Fibroblast of skin of left quadriceps (primary cell): ENCODE measurements around the gene PPP2R3B.
"Not testable (repeated sequence)": the region's sequence is repeated elsewhere in the genome, so short reads cannot be mapped to it uniquely, and the experiment has no call there.

Experiments used
- DNase-seq, 2 experiments: peaks; one replicate each; pipeline ENCODE4 v3.0.0-alpha.2; 2013; ENCODE audit warnings: low read depth in 2 of 2

PPP2R3B gene

DNA sequence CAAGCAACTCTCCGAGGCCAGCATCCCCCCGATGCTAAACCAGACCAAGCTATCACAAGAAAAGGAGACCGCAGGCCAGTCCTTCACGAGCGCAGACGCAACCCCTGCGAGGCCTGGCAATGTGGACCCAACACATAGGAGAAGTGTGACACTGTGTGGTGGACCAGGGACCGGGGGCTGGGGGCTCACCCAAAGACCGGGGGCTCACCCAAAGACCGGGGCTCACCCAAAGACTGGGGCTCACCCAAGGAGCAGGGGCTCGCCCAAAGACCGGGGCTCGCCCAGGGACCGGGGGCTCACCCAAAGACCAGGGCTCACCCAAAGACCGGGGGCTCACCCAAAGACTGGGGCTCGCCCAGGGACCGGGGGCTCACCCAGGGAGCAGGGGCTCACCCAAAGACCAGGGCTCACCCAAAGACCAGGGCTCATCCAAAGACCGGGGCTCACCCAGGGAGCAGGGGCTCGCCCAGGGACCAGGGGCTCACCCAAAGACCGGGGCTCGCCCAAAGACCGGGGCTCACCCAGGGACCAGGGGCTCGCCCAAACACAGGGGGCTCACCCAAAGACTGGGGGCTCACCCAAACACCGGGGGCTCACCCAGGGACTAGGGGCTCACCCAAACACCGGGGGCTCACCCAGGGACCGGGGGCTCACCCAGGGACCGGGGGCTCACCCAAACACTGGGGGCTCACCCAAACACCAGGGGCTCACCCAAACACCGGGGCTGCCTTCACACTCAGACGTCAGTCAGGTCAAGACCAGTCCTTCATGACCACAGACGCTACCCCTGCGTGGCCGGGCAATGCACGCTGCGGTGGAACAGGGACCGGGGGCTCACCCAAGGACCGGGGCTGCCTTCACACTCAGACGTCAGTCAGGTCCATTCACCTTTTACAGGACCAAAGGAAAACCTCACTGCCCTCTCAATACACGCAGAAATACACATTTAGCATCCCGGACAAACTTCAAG is 32.9 kb downstream of the PPP2R3B start:
- no peak for DNase-seq

DNA sequence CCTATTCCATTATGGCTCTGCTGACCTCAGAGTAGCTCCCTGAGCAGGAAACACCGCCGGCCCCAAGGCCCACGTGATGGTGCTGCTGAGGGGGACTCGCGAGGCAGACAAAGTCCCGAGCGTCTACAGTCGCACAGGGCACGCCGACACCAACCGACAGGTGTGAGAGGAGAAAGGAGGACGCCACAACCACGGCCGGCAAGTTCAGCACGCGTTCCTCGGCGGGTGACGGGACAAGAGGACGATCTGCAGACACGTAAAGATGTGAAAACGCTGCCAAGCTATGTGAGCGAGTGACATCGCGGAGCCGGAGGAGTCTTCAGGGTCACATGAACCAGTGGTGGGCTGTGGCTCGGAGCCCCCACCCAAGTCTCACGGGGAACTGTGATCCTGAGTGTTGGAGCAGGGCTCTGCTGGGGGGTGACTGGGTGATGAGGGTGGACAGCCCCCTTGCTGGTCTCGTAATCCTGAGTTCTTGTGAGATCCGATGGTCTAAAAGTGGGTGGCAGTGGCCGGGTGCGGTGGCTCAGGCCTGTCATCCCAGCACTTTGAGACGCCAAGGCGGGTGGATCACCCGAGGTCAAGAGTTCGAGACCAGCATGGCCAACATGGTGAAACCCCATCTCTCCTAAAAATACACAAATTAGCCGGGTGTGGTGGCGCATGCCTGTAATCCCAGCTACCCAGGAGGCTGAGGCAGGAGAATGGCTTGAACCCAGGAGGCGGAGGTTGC is 34.0 kb downstream of the PPP2R3B start:
- DNase-seq: no peak

DNA sequence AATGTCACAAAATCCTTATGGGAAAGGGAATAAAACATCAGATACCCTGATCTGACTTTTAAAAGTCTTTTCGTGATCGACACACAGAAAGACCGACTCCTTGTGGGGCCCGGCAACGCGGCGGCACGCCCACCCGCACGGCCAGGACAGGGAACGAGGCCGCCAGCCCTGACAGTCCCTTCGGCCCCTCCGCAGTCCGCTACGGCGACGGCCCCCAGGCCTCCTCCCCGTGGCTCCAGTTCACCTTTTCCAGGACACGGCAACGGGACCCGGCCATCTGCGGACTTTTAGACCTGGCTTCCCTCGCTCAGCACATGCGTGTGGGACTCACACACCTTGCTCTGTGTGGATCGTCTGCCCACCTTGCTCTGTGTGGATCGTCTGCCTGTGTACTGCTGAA is 34.5 kb downstream of the PPP2R3B start:
- no peak for DNase-seq

DNA sequence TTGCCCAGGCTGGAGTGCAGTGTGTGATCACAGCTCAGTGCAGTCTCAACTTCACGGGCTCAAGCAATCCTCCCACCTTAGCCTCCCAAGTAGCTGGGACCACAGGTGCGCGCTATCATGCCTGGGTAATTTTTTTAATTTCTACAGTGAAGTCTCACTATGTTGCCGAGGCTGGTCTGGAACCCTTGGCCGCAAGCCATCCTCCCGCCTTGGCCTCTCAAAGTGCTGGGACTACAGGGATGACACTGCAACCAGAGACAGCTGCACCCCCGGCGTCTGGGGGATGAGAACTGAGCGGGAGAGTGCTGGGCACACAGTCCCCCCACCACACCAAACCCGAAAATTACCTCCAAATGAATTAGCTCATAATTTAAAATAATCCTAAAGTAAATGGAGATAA is 35.0 kb downstream of the PPP2R3B start:
- DNase-seq: no peak

DNA sequence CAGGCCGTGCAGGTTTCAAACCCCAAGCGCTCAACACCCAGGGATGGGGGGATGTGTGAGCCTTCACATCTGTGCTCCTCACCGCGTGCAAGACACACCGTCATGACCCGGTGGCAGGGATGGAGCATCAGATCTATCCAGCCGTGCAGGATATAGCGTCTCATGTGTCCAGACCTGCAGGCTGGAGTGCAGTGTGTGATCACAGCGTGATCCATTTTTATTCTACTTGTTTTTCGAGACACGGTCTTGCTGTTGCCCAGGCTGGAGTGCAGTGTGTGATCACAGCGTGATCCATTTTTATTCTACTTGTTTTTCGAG is 35.4 kb downstream of the PPP2R3B start:
- DNase-seq: not testable (repeated sequence)

DNA sequence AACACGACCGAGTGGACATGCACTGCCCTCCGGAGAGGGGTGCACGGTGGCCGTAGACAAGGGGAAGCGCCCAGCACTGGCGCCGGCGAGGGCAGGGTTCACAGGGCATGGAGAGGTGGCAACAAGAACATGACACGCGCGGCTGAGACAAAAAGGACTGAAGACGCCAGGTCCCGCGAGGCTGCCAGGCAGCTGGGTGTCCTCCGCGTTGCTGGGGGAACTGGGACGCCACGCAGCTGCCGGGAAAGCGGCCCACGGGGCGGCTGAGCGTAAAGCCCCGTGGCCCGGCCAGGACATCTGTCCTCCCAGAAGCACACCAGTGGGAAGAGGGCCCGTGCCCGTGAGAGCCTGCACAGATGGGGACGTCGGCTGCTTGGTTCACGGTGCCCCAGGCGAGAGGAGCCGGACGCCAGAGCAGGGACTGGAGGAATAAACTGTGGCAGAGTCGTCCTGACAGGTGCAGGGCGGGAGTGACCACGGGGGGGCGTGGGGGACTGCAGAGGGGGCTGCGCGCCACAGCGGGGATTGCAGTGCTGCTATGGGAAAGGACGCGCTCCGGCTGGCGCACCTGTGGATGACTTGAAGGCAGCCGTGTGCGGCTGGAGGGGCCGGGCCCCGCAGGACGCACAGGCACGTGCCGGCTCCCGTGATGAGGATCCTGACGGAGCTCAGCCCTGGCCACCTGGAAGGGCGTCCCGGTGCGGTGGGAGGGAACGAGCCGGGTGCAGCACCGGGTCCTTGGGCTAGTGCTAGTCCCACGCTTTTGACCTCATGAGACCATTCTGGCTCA is 36.0 kb downstream of the PPP2R3B start:
- DNase-seq: no peak

DNA sequence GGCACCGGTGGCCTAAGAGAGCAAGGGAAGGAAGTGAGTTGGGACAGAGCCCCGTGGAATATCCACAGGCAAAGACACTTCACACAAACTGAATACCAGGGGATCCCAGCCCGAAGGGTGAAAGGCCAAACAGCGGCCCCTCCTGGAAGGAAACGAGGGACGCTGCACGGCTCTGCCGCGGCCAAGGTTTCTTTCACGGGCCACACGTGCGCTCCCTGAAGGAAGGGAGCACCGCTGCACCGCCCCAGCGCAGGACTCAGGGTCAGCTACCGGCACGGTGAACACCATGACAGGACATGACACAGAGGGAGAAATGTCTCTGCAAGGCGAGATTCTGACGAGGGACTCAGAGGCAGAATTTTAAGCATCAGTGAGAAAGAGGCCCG is 36.6 kb downstream of the PPP2R3B start:
- no peak for DNase-seq

DNA sequence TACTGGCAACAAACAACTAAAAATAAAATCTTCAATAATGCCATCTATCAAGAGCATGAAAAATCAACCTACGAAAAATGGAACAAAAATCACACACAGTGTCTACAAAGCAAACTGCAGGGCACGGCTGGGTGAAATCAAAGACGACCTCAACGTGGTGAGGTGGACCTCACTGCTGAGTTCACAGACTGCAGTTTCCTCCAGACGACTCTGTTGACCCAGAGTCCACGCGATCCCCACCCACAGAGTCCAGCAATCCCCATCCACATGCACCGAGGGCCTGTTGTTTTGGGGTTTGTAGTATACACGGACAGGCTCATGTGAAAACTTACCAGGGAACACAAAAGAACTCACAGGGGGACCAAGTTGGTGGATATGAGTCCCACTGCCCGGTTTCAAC is 37.0 kb downstream of the PPP2R3B start:
- no peak for DNase-seq

DNA sequence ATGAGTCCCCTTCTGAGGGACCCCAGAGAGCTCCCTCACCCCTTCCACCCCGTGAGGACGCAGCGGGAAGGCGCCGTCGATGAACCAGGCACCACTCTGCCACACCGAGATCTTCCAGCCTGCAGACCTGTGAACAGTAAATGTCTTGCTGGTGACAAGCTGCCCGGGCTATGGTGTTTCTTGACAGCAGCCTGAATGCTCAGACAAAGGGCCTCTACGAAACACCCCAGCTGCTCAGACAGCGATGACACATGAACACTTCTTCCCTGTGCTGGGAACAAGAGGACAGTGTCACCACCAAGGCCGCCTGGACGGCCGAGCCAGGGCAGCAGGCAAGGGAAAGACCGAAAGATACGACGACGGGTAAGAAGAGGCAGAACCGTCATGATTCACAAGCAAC is 37.5 kb downstream of the PPP2R3B start:
- DNase-seq: no peak

DNA sequence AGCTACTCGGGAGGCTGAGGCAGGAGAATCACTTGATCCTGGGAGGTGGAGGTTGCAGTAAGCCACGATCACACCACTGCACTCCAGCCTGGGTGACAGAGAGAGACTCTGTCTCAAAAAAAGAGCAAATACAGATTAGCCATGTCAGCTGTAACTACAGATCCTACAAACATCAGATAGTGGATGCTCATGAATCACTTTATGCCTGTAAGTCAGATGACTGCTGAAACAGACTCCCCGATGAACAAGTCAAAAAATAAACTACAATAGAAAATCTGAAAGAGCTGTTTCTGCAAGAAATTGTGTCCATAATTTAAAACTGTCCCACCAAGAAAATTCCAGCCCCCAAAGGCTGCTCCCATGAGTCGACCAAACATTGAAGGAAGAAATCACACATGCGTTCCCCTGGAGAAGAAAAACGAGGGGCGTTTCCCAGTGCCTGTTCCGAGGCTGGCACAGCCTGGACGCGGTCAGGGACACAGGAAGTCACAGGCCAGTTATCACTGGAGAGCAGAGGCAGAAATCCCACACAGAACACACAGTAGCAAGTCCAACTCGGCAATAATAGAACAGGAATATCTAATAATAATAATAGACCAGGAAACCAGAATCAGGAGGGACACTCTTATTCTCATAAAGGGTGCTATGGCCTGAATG is 38.1 kb downstream of the PPP2R3B start:
- no peak for DNase-seq

DNA sequence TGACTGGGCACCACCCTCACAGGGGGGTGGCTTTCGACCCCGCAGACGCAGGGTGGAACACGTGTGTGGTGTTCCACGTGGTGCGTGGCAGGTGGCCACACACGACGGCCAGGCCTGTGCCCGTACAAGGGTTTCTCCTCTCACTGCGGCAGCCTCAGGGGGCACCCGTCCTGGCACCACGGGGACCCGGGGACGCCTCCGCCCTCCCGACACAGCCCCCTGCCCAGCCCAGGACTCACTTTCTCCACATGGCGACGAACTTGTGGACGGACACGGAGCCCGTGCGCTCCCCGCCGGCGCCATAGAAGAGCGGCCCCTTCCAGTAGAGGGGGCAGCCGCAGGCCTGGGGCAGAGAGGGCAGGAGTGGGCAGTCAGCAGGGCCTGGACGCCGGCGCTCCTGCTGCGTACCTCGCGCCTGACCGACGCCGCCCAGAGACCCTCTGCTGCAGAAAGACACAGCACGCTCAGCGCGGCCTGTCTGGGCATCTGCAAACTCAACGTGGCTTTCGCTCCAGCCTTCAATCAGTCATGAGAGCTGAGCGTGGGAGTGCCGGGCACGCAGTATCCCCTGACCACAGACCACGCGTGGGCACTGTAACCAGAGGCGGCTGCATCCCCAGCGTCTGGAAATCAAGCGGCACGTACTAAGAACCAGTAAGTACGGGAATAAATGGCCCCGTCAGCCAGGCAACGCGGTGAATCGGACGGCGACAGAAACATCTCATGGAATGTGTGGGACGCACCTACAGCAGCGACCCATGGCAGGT is 39.2 kb downstream of the PPP2R3B start:
- DNase-seq: no peak

DNA sequence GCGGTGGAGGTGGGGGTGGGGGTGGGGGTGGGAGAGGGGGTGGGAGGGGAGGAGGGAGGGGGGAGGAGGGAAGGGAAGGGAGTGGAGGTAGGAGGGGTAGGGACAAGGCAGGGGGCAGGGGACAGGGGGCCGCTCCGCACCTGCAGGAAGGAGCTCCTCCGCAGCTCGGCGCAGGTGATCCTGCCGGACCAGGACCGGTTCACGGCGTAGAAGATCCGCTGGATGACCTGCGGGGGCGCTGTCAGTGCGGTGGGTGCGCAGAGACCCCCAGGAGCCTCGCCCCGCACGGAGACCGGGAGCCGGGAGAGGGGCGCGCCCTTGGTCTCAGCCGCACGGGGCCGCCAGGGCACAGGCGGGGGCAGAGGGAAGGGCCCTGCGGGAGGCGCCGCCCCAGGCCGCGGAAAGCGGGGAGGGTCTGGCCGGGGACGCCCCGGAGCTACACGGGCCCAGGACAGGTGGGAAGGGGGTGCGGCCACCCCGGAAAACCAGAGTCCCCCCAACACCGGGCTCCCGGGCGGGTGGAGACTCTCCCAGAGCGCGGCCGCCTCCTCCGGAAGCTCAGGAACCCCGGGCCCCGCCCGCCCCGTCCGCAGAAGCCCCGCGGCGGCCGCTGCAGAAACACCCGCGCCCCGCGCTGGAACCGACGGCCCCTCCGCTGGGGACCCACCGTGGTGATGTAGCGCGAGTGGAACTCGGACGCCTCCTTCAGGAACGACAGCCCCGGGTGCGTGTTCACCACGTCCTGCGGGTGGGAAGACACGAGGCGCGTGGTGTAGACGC is 40.5 kb downstream of the PPP2R3B start:
- DNase-seq: no peak

DNA sequence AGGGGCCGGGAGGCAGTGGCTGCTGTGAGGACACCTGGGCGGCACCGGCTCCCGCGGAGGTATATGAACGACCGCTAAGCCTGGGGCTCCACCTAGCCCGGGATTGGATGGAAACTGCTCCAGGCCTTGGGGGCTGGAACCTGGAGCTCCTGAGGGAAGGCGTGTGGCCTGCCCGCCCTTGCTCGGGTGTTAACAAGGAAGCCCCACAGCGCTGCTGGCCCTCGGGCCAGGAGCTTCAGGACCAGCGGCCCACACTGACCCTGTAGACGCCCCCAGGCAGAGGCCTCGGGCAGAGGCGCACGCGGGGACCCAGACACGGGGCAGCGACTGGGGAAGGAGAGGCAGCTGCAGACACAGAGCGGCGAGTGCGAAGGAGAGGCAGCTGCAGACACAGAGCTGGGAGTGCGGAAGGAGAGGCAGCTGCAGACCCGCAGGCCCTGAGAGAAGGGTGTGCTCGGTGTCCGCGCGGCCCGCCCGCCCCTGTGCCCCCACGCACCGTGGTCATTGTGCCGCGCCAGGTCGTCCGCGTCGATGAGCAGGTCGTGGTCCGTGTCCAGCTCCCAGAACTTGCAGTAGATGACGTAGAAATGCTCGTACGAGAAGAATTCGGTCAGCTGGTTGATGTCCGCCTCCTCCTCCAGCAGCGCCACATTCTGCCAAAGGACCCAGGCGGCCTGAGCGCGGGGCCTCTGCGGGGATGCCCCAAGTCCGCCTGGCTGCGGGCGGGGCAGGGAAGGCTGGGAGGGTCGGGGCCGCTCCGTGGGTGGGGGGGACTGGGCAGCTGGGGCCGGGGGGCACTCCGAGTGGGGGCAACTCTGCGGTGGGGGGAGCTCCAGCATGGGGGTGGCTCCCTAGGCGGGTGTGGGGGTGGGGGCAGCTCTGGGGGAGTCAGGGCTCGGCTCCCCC is 41.4 kb downstream of the PPP2R3B start:
- DNase-seq: no peak

DNA sequence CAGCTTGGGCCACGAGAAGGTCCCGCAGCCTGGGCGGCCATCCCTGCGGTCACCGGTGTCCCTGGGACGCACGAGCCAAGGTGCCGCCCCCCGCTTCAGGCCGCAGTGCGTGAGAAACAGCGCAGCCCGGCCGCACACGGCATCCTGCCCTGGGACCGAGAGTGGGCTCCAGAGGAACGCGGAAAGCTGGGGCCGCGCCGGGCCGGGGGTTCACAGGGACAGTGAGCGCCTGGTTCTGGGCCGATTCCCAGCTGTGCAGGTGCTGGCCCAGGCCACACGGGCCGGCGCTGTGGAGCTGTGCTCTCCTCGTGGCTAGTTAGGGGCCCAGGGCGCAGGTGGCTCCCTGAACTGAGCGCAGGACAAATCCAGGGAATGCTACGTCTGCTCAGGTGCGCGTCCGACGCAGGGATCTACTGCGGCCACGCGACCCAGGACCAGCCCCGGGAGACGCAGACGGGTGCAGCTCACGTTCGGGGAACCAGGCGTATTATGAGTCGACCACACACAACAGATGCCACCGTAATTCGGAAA is 42.3 kb downstream of the PPP2R3B start:
- DNase-seq: no peak

DNA sequence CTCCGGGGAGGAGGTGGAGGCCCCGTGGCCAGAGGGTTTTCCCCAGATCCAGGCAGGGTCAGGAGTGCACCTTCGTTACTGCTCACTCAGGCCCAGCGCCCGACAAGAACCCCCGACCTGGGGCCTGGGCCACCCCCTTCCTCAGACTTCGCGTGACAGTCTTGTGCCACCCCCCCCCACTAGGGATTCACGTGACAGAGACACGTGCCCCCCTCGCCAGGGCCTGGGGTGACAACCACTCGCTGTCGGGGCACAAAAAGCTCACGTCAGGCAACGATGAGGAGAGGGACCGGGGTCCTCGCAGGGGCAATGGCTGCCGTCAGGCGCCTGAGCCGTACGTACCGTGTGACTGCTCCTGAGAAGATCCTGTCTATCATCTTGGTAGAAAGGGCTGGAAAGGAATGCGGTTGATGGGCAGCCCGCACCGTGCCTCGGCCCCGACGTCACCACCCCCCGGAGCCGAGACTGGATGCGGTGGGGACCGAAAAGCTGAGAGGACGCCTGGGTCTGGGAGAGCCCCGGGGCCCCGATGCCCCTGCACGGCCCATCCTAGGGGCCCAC is 45.1 kb downstream of the PPP2R3B start:
- DNase-seq: no peak

DNA sequence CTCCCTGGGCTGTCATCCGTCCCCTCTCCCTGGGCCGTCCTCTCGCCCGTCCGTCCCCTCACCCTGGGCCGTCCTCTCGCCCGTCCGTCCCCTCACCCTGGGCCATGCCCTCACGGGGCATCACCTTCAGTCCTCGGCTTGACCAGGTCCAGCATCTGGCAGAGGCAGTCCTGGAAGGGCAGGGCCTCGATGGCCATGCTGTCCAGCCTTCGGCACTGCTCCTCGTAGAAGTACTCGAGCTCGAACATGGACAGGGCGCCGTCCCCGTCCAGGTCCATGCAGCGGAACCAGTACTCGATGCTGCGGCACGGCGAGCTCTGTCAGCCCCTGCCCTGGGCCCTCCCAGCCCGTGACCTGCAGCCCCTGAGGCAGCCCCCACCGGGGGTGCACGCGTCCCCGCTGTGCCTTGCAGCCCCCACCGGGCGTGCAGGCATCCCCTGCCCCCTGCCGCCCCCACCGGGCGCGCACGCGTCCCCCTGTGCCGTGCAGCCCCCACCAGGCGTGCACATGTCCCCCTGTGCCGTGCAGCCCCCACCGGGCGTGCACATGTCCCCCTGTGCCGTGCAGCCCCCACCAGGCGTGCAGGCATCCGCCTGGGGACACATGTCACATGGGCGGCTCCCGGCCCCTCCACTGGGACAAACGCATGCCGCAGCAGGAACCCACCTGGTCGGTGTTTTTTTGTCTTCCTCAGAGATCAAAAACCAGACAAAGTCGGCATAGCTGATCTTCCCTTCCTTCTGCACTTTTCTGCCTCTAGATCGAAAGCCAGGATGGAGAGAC is 45.9 kb downstream of the PPP2R3B start:
- no peak for DNase-seq

DNA sequence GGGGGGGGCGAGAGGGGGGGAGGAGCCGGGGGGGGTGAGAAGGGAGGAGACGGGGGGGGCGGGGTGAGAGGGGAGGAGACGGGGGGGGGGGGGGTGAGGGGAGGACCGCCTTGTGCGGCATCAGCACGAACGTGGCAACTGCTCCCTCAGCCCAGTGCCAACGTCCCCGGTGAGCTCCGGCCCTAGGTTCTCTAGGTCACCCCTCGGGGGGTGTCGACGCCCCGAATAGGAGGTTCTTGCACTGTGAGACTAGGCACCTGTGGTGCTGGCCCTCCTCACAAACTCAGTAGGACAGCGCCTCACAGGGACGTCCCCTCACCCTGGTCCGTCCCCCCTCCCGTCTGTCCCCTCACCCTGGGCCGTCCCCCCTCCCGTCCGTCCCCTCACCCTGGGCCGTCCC is 46.6 kb downstream of the PPP2R3B start:
- no peak for DNase-seq

DNA sequence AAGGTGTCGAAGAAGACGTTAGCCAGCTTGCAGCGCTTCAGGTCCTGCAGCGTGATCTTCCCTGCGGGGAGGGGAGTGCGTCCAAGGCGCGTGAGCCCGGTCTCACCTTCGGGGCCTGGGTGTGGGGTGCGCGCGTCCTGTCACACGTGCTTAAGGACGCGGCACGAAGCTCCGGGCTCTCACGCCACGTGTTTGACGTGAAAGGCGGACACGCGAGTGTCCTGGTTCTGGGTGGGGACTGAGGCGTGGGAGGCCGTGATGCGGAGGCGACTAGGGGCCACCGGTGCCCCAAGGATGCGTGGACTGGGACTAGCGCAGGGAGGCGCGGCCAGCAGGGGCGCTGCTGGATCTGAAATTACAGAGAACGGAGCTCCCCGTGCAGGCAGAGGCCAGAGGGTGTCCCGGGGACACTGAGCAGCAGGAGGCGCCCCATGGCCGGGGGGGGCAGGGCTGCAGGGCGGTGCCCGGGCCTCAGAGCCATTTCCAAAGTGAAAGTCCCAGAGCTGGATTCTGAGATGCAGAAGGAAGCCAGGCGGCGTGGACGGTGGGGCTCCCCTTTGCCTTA is 47.8 kb downstream of the PPP2R3B start:
- no peak for DNase-seq
